Progenitor cell of endocrine pancreas (in vitro differentiated cells): ENCODE measurements around the gene ATL2. TPM values are rescaled to one million over a fixed set of nuclear protein-coding genes. Genes with fewer than 3 reads are reported as not detected.

ENCODE experiments used
- DNase-seq: peaks from one replicate; pipeline ENCODE4 v3.0.0; 2021; ENCODE audit warnings: low spot score; ENCODE audit not compliant: unreplicated experiment
- H3K27ac Mint-ChIP-seq: 2 replicates; pipeline ENCODE4 v1.8.0; 2021; ENCODE audit warnings: mild to moderate bottlenecking, moderate library complexity, mixed read lengths
- H3K27me3 Mint-ChIP-seq: 2 replicates; pipeline ENCODE4 v1.8.0; 2021; ENCODE audit warnings: mixed read lengths
- H3K36me3 Mint-ChIP-seq: 2 replicates; pipeline ENCODE4 v1.8.0; 2022; ENCODE audit warnings: mixed read lengths; ENCODE audit not compliant: insufficient read depth
- H3K4me1 Mint-ChIP-seq: 2 replicates; pipeline ENCODE4 v1.8.0; 2021; ENCODE audit warnings: low read depth, mixed read lengths
- H3K4me3 Mint-ChIP-seq: 2 replicates; pipeline ENCODE4 v1.8.0; 2021; ENCODE audit warnings: low read depth, mild to moderate bottlenecking, moderate library complexity, mixed read lengths
- H3K9me3 Mint-ChIP-seq: 2 replicates; pipeline ENCODE4 v1.8.0; 2021; ENCODE audit warnings: low read depth, mixed read lengths
- total RNA-seq: library from RNA; stranded (reverse); gene quantifications from 2 replicates; pipeline ENCODE4 v1.2.1, GENCODE V29; 2021
- TF ChIP-seq, protein P1 (sequence below): fragments of 200-600 bp; sonication (generic); IDR thresholded peaks from one replicate; pipeline ENCODE4 v1.5.0; 2021; ENCODE audit warnings: antibody characterized with exemption, mild to moderate bottlenecking; ENCODE audit not compliant: unreplicated experiment

The ATL2 gene
- total RNA-seq, 1 donor from 2014 or later = 56.0 TPM

DNA sequence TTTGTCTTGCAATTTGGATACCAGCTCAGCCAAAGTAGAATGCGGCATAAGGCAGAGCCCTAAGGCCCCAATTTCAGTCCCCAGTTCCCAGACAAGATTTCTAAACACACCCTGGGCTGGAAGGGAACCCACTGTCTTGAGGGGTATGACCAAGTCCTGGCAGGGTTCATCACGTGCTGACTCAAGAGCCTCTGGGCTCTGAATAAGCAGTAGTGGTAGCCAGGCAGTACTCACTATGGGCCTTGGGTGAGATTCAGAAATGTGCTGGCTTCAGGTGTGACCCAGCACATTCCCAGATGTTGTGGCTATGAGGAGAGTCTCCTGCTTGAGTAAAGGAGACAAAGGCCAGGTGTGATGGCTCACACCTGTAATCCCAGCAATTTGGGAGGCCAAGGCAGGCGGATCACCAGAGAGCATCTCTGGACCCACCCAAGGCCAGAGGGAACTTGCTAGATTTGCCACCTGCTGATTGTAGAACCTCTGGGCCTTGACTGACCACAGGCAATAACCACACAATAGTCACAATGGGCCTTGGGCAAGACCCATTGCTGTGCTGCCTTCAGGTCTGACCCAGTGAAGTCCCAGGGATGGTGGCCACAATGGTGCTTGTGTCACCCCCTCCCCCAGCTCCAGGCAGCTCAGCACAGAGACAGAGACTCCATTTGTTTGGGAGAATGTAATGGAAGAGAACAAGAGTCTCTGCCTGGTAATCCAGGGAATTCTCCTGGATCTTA, 74.9 kb downstream of the ATL2 start:
- peaks cover 10% of the 10 kb centered on the region for H3K9me3 Mint-ChIP-seq
- peak overlapping the region; percentile 41 for H3K27ac Mint-ChIP-seq
- peaks cover 44% of the 10 kb centered on the region for H3K36me3 Mint-ChIP-seq
- H3K27me3 Mint-ChIP-seq = no peaks in the 10 kb centered on the region
- H3K4me3 Mint-ChIP-seq = no peak overlapping the region
- no peak for DNase-seq
- peaks cover 6% of the 10 kb centered on the region for H3K4me1 Mint-ChIP-seq
- TF ChIP-seq, protein P1, sequence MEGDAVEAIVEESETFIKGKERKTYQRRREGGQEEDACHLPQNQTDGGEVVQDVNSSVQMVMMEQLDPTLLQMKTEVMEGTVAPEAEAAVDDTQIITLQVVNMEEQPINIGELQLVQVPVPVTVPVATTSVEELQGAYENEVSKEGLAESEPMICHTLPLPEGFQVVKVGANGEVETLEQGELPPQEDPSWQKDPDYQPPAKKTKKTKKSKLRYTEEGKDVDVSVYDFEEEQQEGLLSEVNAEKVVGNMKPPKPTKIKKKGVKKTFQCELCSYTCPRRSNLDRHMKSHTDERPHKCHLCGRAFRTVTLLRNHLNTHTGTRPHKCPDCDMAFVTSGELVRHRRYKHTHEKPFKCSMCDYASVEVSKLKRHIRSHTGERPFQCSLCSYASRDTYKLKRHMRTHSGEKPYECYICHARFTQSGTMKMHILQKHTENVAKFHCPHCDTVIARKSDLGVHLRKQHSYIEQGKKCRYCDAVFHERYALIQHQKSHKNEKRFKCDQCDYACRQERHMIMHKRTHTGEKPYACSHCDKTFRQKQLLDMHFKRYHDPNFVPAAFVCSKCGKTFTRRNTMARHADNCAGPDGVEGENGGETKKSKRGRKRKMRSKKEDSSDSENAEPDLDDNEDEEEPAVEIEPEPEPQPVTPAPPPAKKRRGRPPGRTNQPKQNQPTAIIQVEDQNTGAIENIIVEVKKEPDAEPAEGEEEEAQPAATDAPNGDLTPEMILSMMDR = no peak

DNA sequence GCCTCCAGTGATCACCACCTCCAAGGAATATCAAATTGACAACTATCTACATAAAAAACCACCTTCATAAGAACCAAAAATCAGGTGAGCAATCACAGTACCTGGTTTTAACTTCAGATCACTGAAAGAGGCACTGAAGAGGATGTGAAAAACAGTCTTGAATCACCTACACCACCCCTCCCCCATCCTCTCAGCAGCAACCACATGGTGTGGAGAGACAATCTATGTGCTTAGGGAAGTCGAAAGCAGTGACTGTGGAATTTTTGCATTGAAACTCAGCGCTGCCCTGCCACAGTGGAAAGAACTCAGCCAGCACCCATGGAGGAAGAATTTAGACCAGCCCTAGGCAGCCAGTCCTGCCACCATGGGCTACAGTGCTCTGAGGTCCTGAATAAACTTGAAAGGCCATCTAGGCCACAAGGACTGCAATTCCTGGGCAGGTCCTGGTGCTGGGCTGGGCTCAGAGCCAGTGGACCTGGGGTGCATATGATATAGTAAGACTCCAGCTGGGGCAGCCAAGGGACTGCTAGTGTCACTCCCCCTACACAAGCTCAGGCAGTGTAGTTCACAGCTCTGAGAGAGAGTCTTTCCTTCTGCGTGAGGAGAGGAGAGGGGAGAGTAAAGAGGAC, 75.6 kb downstream of the ATL2 start:
- Mint-ChIP-seq H3K4me1 (peaks cover 6% of the 10 kb centered on the region), H3K27ac (no peak overlapping the region), H3K9me3 (peaks cover 10% of the 10 kb centered on the region), H3K27me3 (no peaks in the 10 kb centered on the region), H3K4me3 (no peak overlapping the region), H3K36me3 (peaks cover 39% of the 10 kb centered on the region)
- TF ChIP-seq, protein P1 = no peak
- no peak for DNase-seq

DNA sequence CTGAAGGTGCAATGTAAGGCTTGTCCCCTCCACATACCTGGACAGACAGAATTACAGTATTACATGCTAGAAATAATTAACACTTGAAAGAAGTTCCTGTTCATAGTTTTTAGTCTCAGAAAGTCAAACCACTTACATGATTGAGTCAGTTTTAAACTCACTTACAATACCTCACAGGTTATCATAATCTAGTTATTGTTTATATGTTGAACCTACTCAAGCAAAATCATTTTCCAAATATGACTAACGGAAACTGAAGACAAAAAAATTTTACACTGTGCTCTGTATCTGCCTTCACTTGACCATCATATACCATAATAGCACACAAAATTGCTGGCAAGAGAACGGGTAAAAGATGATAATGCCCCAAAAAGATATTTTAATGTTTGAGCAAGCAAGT, 78.5 kb downstream of the ATL2 start:
- TF ChIP-seq, protein P1 = no peak
- Mint-ChIP-seq H3K36me3 (peaks cover 29% of the 10 kb centered on the region), H3K4me1 (peaks cover 5% of the 10 kb centered on the region), H3K27me3 (no peaks in the 10 kb centered on the region), H3K9me3 (no peaks in the 10 kb centered on the region), H3K27ac (no peak overlapping the region), H3K4me3 (no peak overlapping the region)
- no peak for DNase-seq

DNA sequence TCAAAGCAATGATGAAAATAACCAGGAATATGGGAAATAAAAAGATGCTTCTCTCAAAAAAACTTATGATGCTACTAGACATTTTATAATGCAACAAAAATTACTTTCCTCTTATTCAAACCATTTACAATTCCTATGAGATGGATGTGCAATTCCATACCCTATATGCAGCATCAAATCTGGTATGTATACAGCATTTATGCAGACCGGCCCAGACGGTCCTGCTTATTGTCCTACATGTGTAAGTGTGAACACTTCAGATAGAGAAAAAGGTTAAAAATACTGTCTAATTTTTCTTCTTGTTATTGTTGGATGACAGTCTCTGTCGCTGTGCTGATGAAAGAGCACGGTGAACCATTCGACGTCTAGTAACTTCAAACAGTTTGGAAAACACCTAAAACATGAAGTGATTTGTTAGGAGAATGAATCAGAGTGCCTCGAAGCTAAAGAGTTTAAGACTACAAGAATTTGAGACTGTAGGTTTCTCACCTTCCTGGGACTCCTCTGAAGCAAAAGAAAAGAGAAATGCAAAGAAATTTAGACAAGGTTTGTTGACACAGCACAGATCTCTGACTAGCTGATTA, 80.8 kb downstream of the ATL2 start:
- H3K27ac Mint-ChIP-seq = no peak overlapping the region
- no peaks in the 10 kb centered on the region for H3K27me3 Mint-ChIP-seq
- TF ChIP-seq, protein P1 = no peak
- no peak for DNase-seq
- no peaks in the 10 kb centered on the region for H3K9me3 Mint-ChIP-seq
- H3K4me3 Mint-ChIP-seq = no peak overlapping the region
- no peaks in the 10 kb centered on the region for H3K4me1 Mint-ChIP-seq
- H3K36me3 Mint-ChIP-seq = peaks cover 23% of the 10 kb centered on the region

DNA sequence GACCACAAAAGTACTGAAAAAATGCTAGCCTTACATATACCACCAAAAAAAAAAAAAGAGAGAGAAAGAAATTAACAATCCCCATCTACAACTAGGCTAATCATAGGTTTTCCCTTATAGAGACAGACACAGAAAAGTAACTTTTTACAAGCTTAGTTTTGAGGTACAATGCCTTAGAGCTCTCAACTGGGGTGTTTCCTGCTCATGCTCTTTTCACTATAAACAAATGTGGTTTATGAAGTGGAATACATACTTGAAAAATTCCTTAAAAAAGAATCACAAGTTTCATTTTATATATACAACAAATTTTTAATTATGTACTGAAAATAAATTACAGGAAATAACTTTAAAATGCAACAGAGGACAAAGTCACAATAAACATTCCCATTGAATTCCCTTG, 82.5 kb downstream of the ATL2 start:
- H3K4me3 Mint-ChIP-seq = no peak overlapping the region
- no peaks in the 10 kb centered on the region for H3K9me3 Mint-ChIP-seq
- no peaks in the 10 kb centered on the region for H3K27me3 Mint-ChIP-seq
- H3K36me3 Mint-ChIP-seq = peaks cover 23% of the 10 kb centered on the region
- H3K27ac Mint-ChIP-seq = no peak overlapping the region
- peaks cover 6% of the 10 kb centered on the region for H3K4me1 Mint-ChIP-seq
- DNase-seq = no peak
- TF ChIP-seq, protein P1 = no peak
